SU-DHL-6 (cell line): Measurements from ENCODE around the gene BCL10.
A peak's percentile ranks its signal among the peaks of the same experiment; 100 is the strongest.

Experiments used
- H2AFZ ChIP-seq: fragments of 200-600 bp; sonication (generic); 2 replicates; pipeline ENCODE4 v1.6.1; 2014; ENCODE audit warnings: low read depth, mild to moderate bottlenecking, moderate library complexity, mixed read lengths, antibody characterized with exemption, low read length; ENCODE audit not compliant: severe bottlenecking
- H3F3A ChIP-seq: fragments of 200-600 bp; shearing (Covaris generic); 2 replicates; pipeline ENCODE4 v1.6.0; 2016; ENCODE audit warnings: antibody characterized with exemption, mild to moderate bottlenecking; ENCODE audit not compliant: insufficient read depth
- H3K27ac ChIP-seq: fragments of 200-600 bp; sonication (generic); 2 replicates; pipeline ENCODE4 v1.5.1; 2016; ENCODE audit warnings: low read depth, mild to moderate bottlenecking, low read length, moderate library complexity, mixed read lengths
- H3K27me3 ChIP-seq: fragments of 200-600 bp; sonication (generic), shearing (Covaris generic); 2 replicates; pipeline ENCODE4 v1.6.0; 2014; ENCODE audit warnings: mild to moderate bottlenecking, low read length
- H3K36me3 ChIP-seq: fragments of 200-600 bp; sonication (generic); 2 replicates; pipeline ENCODE4 v1.6.1; 2014; ENCODE audit warnings: mild to moderate bottlenecking, low read length, mixed read lengths
- H3K4me2 ChIP-seq: fragments of 300-600, 200-600 bp; shearing (Covaris generic), sonication (generic); 2 replicates; pipeline ENCODE4 v1.6.0; 2014; ENCODE audit warnings: low read length, low read depth, mild to moderate bottlenecking; ENCODE audit not compliant: poor library complexity, severe bottlenecking
- H3K4me3 ChIP-seq: fragments of 200-600 bp; sonication (generic); 2 replicates; pipeline ENCODE4 v1.5.1; 2014; ENCODE audit warnings: antibody characterized with exemption, low read length, mild to moderate bottlenecking, mixed read lengths; ENCODE audit not compliant: insufficient read depth, poor library complexity, severe bottlenecking
- H3K79me2 ChIP-seq: fragments of 200-600 bp; sonication (generic); 2 replicates; pipeline ENCODE4 v1.6.1; 2014; ENCODE audit warnings: mild to moderate bottlenecking, low read length, moderate library complexity; ENCODE audit not compliant: insufficient read depth
- H3K9ac ChIP-seq: fragments of 200-600 bp; sonication (generic); 2 replicates; pipeline ENCODE4 v1.7.0; 2014; ENCODE audit warnings: mild to moderate bottlenecking, low read length
- H3K9me2 ChIP-seq: fragments of 200-600 bp; sonication (generic); replicated peaks from 2 replicates; pipeline ENCODE4 v1.6.1; 2014; ENCODE audit warnings: low read length; ENCODE audit not compliant: insufficient read depth
- H3K9me3 ChIP-seq: fragments of 200-600 bp; sonication (generic); 2 replicates; pipeline ENCODE4 v1.6.1; 2014; ENCODE audit warnings: low read length, mixed read lengths; ENCODE audit not compliant: insufficient read depth
- H4K20me1 ChIP-seq: fragments of 200-600 bp; sonication (generic); 2 replicates; pipeline ENCODE4 v1.6.1; 2014; ENCODE audit warnings: low read depth, mild to moderate bottlenecking, antibody characterized with exemption, low read length, moderate library complexity, mixed read lengths
- CTCF ChIP-seq: fragments of 200-600 bp; sonication (generic); IDR thresholded peaks from one replicate; pipeline ENCODE4 v1.5.1; 2017; ENCODE audit warnings: antibody characterized with exemption, mild to moderate bottlenecking, low read length, moderate library complexity; ENCODE audit not compliant: insufficient read depth, poor library complexity, severe bottlenecking
- EZH2phosphoT487 ChIP-seq: fragments of 200-600 bp; sonication (generic), shearing (Covaris generic); conservative IDR thresholded peaks from 2 replicates; pipeline ENCODE4 v1.6.1; 2018; ENCODE audit warnings: mild to moderate bottlenecking, antibody characterized with exemption, low read length, moderate library complexity, mixed read lengths

BCL10 gene

DNA sequence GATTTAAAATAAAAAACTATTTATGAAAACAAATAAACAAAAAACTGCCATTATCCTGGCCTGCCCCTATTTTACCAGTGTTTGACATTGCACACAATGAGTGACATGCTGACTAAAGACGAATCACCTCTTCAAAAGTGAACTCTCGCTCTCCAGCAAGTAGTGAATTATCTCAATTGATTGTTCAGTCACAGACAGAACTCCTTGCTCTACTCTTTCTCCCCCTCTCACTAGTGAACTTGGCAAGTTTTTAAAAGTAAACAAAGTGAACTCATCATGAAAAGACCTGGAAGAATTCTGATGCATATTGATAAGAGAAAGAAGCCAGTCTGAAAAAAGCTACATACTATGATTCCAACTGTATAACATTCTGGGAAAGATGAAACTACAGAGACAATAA, 12.3 kb downstream of the BCL10 start:
- no peaks in the 10 kb centered on the region for H3K9me2 ChIP-seq
- H2AFZ ChIP-seq, result no peak overlapping the region
- H3K27me3 ChIP-seq, result no peaks in the 10 kb centered on the region
- peaks cover 35% of the 10 kb centered on the region; the same call in 1 of the 2 replicates for H3K36me3 ChIP-seq
- 0 out of 2 replicates have a peak, but pooled peaks cover 4% of the 10 kb centered on the region for H4K20me1 ChIP-seq
- no peak overlapping the region for H3K9ac ChIP-seq
- H3K4me2 ChIP-seq, result no peak overlapping the region
- peaks cover 3% of the 10 kb centered on the region for H3K79me2 ChIP-seq
- no peak overlapping the region for H3K4me3 ChIP-seq
- H3K9me3 ChIP-seq, result no peaks in the 10 kb centered on the region
- H3F3A ChIP-seq, result peaks cover 13% of the 10 kb centered on the region; the same call in 1 of the 2 replicates
- no peak overlapping the region for H3K27ac ChIP-seq
- TF ChIP-seq EZH2phosphoT487, result no peak
- no peak for TF ChIP-seq CTCF

GRCh38 chr1:85262985-85263384, 13.4 kb downstream of the BCL10 start:
- Histone ChIP-seq H3K27me3 (no peaks in the 10 kb centered on the region), H3K4me3 (no peak overlapping the region), H3F3A (peaks cover 13% of the 10 kb centered on the region; the same call in 1 of the 2 replicates), H4K20me1 (peaks cover 10% of the 10 kb centered on the region), H3K9me2 (no peaks in the 10 kb centered on the region), H3K9ac (no peak overlapping the region), H3K4me2 (no peak overlapping the region), H2AFZ (no peak overlapping the region), H3K36me3 (peaks cover 34% of the 10 kb centered on the region; the same call in 1 of the 2 replicates), H3K79me2 (peaks cover 15% of the 10 kb centered on the region), H3K9me3 (no peaks in the 10 kb centered on the region), H3K27ac (no peak overlapping the region)
- TF ChIP-seq EZH2phosphoT487 (no peak), CTCF (no peak)

- Histone ChIP-seq H3K79me2 (peaks cover 25% of the 10 kb centered on the region), H3K4me2 (peak overlapping the region; percentile 46), H3K27ac (no peak overlapping the region), H3K9me3 (no peaks in the 10 kb centered on the region), H3K27me3 (no peaks in the 10 kb centered on the region), H3K36me3 (peaks cover 25% of the 10 kb centered on the region; the same call in 1 of the 2 replicates), H3K9me2 (no peaks in the 10 kb centered on the region), H3K4me3 (no peak overlapping the region), H2AFZ (peak overlapping the region; percentile 90), H3F3A (peaks cover 9% of the 10 kb centered on the region; the same call in 1 of the 2 replicates), H3K9ac (0 out of 2 replicates have a peak overlapping the region, but pooled peaks have one; percentile 85), H4K20me1 (peaks cover 7% of the 10 kb centered on the region)
- TF ChIP-seq EZH2phosphoT487 (no peak), CTCF (no peak)
Observed at GRCh38 chr1:85259912-85260274, 16.5 kb downstream of the BCL10 start.
